ENCODE data around the gene STN1.

STN1 gene

GRCh38 chr10:103839872-103840739 lies 77.9 kb downstream of the STN1 start:
- H2AK5ac ChIP-seq (ENCODE audit: low read length) = no peak overlapping the region
- H3K27ac ChIP-seq (ENCODE audit: low read depth, low read length) = no peak overlapping the region
- H2BK12ac ChIP-seq (ENCODE audit: low read length) = no peak overlapping the region
- no peaks in the 10 kb centered on the region for H3K36me3 ChIP-seq (ENCODE audit: control insufficient read depth in 1 of 2, insufficient read depth in 2 of 2, low read length in 2 of 2)
- H3K23ac ChIP-seq (ENCODE audit: low read length) = no peak overlapping the region
- H3K9me3 ChIP-seq (ENCODE audit: insufficient read depth, low read depth, low read length) = no peaks in the 10 kb centered on the region
- H3K79me1 ChIP-seq (ENCODE audit: low read length) = no peaks in the 10 kb centered on the region
- WGBS (ENCODE audit: extremely low coverage, insufficient coverage, insufficient read length) = no CpG with 5 or more reads among the region's 18 CpGs
- peaks cover 4 to 12% of the 10 kb centered on the region in 2 experiments for H3K4me1 ChIP-seq (ENCODE audit: control insufficient read depth in 1 of 2, insufficient read depth in 2 of 2, low read length in 2 of 2)
- no peak overlapping the region for H3K4me2 ChIP-seq (ENCODE audit: low read length)
- no peak overlapping the region for H4K8ac ChIP-seq (ENCODE audit: low read depth, low read length)
- H3K79me2 ChIP-seq (ENCODE audit: control insufficient read depth, insufficient read depth, low read length, poor library complexity) = peaks cover 2% of the 10 kb centered on the region
- H2AFZ ChIP-seq (ENCODE audit: insufficient read depth, low read length, poor library complexity) = no peak overlapping the region
- H3K9ac ChIP-seq (ENCODE audit: low read length) = no peak overlapping the region
- H3K18ac ChIP-seq (ENCODE audit: low read length) = no peak overlapping the region
- H2BK5ac ChIP-seq (ENCODE audit: low read depth, low read length, poor library complexity) = no peak overlapping the region
- no peak overlapping the region for H2BK120ac ChIP-seq (ENCODE audit: insufficient read depth, low read length, poor library complexity)
- no peak overlapping the region for H4K91ac ChIP-seq (ENCODE audit: low read depth, low read length)
- no peak overlapping the region for H4K12ac ChIP-seq (ENCODE audit: low read depth, low read length)
- H3K14ac ChIP-seq (ENCODE audit: low read length) = no peak overlapping the region
- no peak overlapping the region for H3K4me3 ChIP-seq (ENCODE audit: low read depth, low read length)
- H3K27me3 ChIP-seq (ENCODE audit: insufficient read depth, low read length) = no peaks in the 10 kb centered on the region
- DNase-seq = no peak
- H3K4ac ChIP-seq (ENCODE audit: low read depth, low read length) = no peak overlapping the region

GRCh38 chr10:103839519-103839871 lies 78.5 kb downstream of the STN1 start:
- Histone ChIP-seq H3K27ac (ENCODE audit: low read depth, low read length) (no peak overlapping the region), H3K4me2 (ENCODE audit: low read length) (no peak overlapping the region), H2BK5ac (ENCODE audit: low read depth, low read length, poor library complexity) (no peak overlapping the region), H4K91ac (ENCODE audit: low read depth, low read length) (no peak overlapping the region), H4K12ac (ENCODE audit: low read depth, low read length) (no peak overlapping the region), H3K36me3 (ENCODE audit: control insufficient read depth in 1 of 2, insufficient read depth in 2 of 2, low read length in 2 of 2) (no peaks in the 10 kb centered on the region), H2BK12ac (ENCODE audit: low read length) (no peak overlapping the region), H3K9me3 (ENCODE audit: insufficient read depth, low read depth, low read length) (no peaks in the 10 kb centered on the region), H3K9ac (ENCODE audit: low read length) (no peak overlapping the region), H3K27me3 (ENCODE audit: insufficient read depth, low read length) (no peaks in the 10 kb centered on the region), H3K4me3 (ENCODE audit: low read depth, low read length) (no peak overlapping the region), H3K23ac (ENCODE audit: low read length) (no peak overlapping the region), H3K79me2 (ENCODE audit: control insufficient read depth, insufficient read depth, low read length, poor library complexity) (peaks cover 2% of the 10 kb centered on the region), H3K79me1 (ENCODE audit: low read length) (no peaks in the 10 kb centered on the region), H3K4ac (ENCODE audit: low read depth, low read length) (no peak overlapping the region), H2AK5ac (ENCODE audit: low read length) (no peak overlapping the region), H3K4me1 (ENCODE audit: control insufficient read depth in 1 of 2, insufficient read depth in 2 of 2, low read length in 2 of 2) (peaks cover 4 to 12% of the 10 kb centered on the region in 2 experiments), H3K18ac (ENCODE audit: low read length) (no peak overlapping the region), H2AFZ (ENCODE audit: insufficient read depth, low read length, poor library complexity) (no peak overlapping the region), H3K14ac (ENCODE audit: low read length) (no peak overlapping the region), H2BK120ac (ENCODE audit: insufficient read depth, low read length, poor library complexity) (no peak overlapping the region), H4K8ac (ENCODE audit: low read depth, low read length) (no peak overlapping the region)
- no peak for DNase-seq
- no CpG with 5 or more reads among the region's 9 CpGs for WGBS (ENCODE audit: extremely low coverage, insufficient coverage, insufficient read length)

GRCh38 chr10:103838862-103839518 lies 79.0 kb downstream of the STN1 start:
- no peak overlapping the region for H4K91ac ChIP-seq (ENCODE audit: low read depth, low read length)
- no peak overlapping the region for H4K8ac ChIP-seq (ENCODE audit: low read depth, low read length)
- no peaks in the 10 kb centered on the region for H3K9me3 ChIP-seq (ENCODE audit: insufficient read depth, low read depth, low read length)
- no peak overlapping the region for H3K4ac ChIP-seq (ENCODE audit: low read depth, low read length)
- peaks cover 5 to 13% of the 10 kb centered on the region in 2 experiments for H3K4me1 ChIP-seq (ENCODE audit: control insufficient read depth in 1 of 2, insufficient read depth in 2 of 2, low read length in 2 of 2)
- no CpG with 5 or more reads among the region's 13 CpGs for WGBS (ENCODE audit: extremely low coverage, insufficient coverage, insufficient read length)
- H2AFZ ChIP-seq (ENCODE audit: insufficient read depth, low read length, poor library complexity) = no peak overlapping the region
- H3K79me2 ChIP-seq (ENCODE audit: control insufficient read depth, insufficient read depth, low read length, poor library complexity) = peaks cover 2% of the 10 kb centered on the region
- H3K18ac ChIP-seq (ENCODE audit: low read length) = no peak overlapping the region
- no peak overlapping the region for H3K4me2 ChIP-seq (ENCODE audit: low read length)
- H3K27me3 ChIP-seq (ENCODE audit: insufficient read depth, low read length) = no peaks in the 10 kb centered on the region
- H2BK12ac ChIP-seq (ENCODE audit: low read length) = no peak overlapping the region
- H3K9ac ChIP-seq (ENCODE audit: low read length) = no peak overlapping the region
- no peak overlapping the region for H3K23ac ChIP-seq (ENCODE audit: low read length)
- no peaks in the 10 kb centered on the region for H3K36me3 ChIP-seq (ENCODE audit: control insufficient read depth in 1 of 2, insufficient read depth in 2 of 2, low read length in 2 of 2)
- no peak overlapping the region for H2BK120ac ChIP-seq (ENCODE audit: insufficient read depth, low read length, poor library complexity)
- H4K12ac ChIP-seq (ENCODE audit: low read depth, low read length) = no peak overlapping the region
- no peak overlapping the region for H2BK5ac ChIP-seq (ENCODE audit: low read depth, low read length, poor library complexity)
- no peak overlapping the region for H2AK5ac ChIP-seq (ENCODE audit: low read length)
- no peak overlapping the region for H3K4me3 ChIP-seq (ENCODE audit: low read depth, low read length)
- no peak overlapping the region for H3K14ac ChIP-seq (ENCODE audit: low read length)
- H3K79me1 ChIP-seq (ENCODE audit: low read length) = no peaks in the 10 kb centered on the region
- no peak for DNase-seq
- no peak overlapping the region for H3K27ac ChIP-seq (ENCODE audit: low read depth, low read length)

- DNase-seq = no peak
- Histone ChIP-seq H2AK5ac (ENCODE audit: low read length) (no peak overlapping the region), H3K4me2 (ENCODE audit: low read length) (no peak overlapping the region), H3K9me3 (ENCODE audit: insufficient read depth, low read depth, low read length) (no peaks in the 10 kb centered on the region), H3K36me3 (ENCODE audit: control insufficient read depth in 1 of 2, insufficient read depth in 2 of 2, low read length in 2 of 2) (no peaks in the 10 kb centered on the region), H2BK12ac (ENCODE audit: low read length) (no peak overlapping the region), H4K12ac (ENCODE audit: low read depth, low read length) (no peak overlapping the region), H3K4ac (ENCODE audit: low read depth, low read length) (no peak overlapping the region), H3K4me1 (ENCODE audit: control insufficient read depth in 1 of 2, insufficient read depth in 2 of 2, low read length in 2 of 2) (peaks cover 9 to 15% of the 10 kb centered on the region in 2 experiments), H2BK120ac (ENCODE audit: insufficient read depth, low read length, poor library complexity) (no peak overlapping the region), H3K23ac (ENCODE audit: low read length) (no peak overlapping the region), H3K79me2 (ENCODE audit: control insufficient read depth, insufficient read depth, low read length, poor library complexity) (peaks cover 2% of the 10 kb centered on the region), H3K27me3 (ENCODE audit: insufficient read depth, low read length) (no peaks in the 10 kb centered on the region), H3K14ac (ENCODE audit: low read length) (no peak overlapping the region), H3K9ac (ENCODE audit: low read length) (no peak overlapping the region), H2AFZ (ENCODE audit: insufficient read depth, low read length, poor library complexity) (no peak overlapping the region), H3K18ac (ENCODE audit: low read length) (no peak overlapping the region), H3K27ac (ENCODE audit: low read depth, low read length) (no peak overlapping the region), H2BK5ac (ENCODE audit: low read depth, low read length, poor library complexity) (no peak overlapping the region), H3K79me1 (ENCODE audit: low read length) (peaks cover 2% of the 10 kb centered on the region), H3K4me3 (ENCODE audit: low read depth, low read length) (no peak overlapping the region), H4K8ac (ENCODE audit: low read depth, low read length) (no peak overlapping the region), H4K91ac (ENCODE audit: low read depth, low read length) (no peak overlapping the region)
- no CpG with 5 or more reads among the region's 4 CpGs for WGBS (ENCODE audit: extremely low coverage, insufficient coverage, insufficient read length)
Observed at GRCh38 chr10:103838070-103838395, 80.0 kb downstream of the STN1 start.
